Keratinocyte (primary cell): ENCODE data around the gene A2M. TPM values are rescaled to one million over a fixed set of nuclear protein-coding genes. Genes with fewer than 3 reads are reported as not detected.
A peak's percentile ranks its signal among the peaks of the same experiment; 100 is the strongest.

Source experiments
- DNase-seq: peaks from one replicate; pipeline ENCODE4 v3.0.0-alpha.2; 2011; ENCODE audit warnings: low read depth, missing footprints, low spot score
- FAIRE-seq: peaks from 2 replicates; lab custom pipeline; 2011; peaks lifted over from hg19 to GRCh38; lab: Jason Lieb, UNC
- H2AFZ ChIP-seq: 2 replicates; pipeline ENCODE4 v1.6.0; 2012; ENCODE audit warnings: low read length, control low read depth, inconsistent platforms; ENCODE audit not compliant: control insufficient read depth
- H3K27ac ChIP-seq: 2 replicates; pipeline ENCODE4 v1.5.1; 2011; ENCODE audit warnings: low read length; ENCODE audit not compliant: control insufficient read depth, insufficient read depth
- H3K27me3 ChIP-seq: 3 replicates; pipeline ENCODE4 v1.6.0; 2011; ENCODE audit warnings: low read length; ENCODE audit not compliant: control insufficient read depth, insufficient read depth; ENCODE audit errors: extremely low read depth
- H3K36me3 ChIP-seq, 2 experiments: 2 replicates in 1 of 2; 3 replicates in 1 of 2; pipeline ENCODE4 v1.5.1; 2011; ENCODE audit warnings: low read length in 2 of 2, mild to moderate bottlenecking in 1 of 2; ENCODE audit not compliant: control insufficient read depth in 2 of 2, insufficient read depth in 2 of 2; ENCODE audit errors: extremely low read depth in 1 of 2
- H3K4me1 ChIP-seq: 3 replicates; pipeline ENCODE4 v1.5.1; 2011; ENCODE audit warnings: low read length; ENCODE audit not compliant: control insufficient read depth, insufficient read depth; ENCODE audit errors: extremely low read depth
- H3K4me2 ChIP-seq: 3 replicates; pipeline ENCODE4 v1.6.0; 2011; ENCODE audit warnings: low read depth, low read length; ENCODE audit not compliant: control insufficient read depth, insufficient read depth; ENCODE audit errors: extremely low read depth
- H3K4me3 ChIP-seq, 3 experiments: fragments of 200-600 bp in 1 of 3; sonication (generic) in 1 of 3; 2 replicates in 2 of 3; 3 replicates in 1 of 3; pipeline ENCODE4 v1.5.1; 2011 to 2016; ENCODE audit warnings: low read length in 3 of 3, mild to moderate bottlenecking in 3 of 3, control low read depth in 2 of 3, inconsistent platforms in 1 of 3, low read depth in 1 of 3, mixed read lengths in 1 of 3, mixed run types in 1 of 3, moderate library complexity in 1 of 3; ENCODE audit not compliant: control insufficient read depth in 2 of 3, insufficient read depth in 2 of 3; ENCODE audit errors: extremely low read depth in 1 of 3
- H3K79me2 ChIP-seq: 2 replicates; pipeline ENCODE4 v1.6.0; 2012; ENCODE audit warnings: low read length; ENCODE audit not compliant: control insufficient read depth, insufficient read depth
- H3K9ac ChIP-seq: 3 replicates; pipeline ENCODE4 v1.6.0; 2011; ENCODE audit warnings: low read length; ENCODE audit not compliant: control insufficient read depth, insufficient read depth; ENCODE audit errors: extremely low read depth
- H3K9me1 ChIP-seq: 3 replicates; pipeline ENCODE4 v1.6.0; 2011; ENCODE audit warnings: low read length; ENCODE audit not compliant: control insufficient read depth, insufficient read depth; ENCODE audit errors: extremely low read depth
- H3K9me3 ChIP-seq: 2 replicates; pipeline ENCODE4 v1.5.1; 2012; ENCODE audit warnings: low read depth, low read length; ENCODE audit not compliant: control insufficient read depth
- H4K20me1 ChIP-seq: 3 replicates; pipeline ENCODE4 v1.6.0; 2011; ENCODE audit warnings: low read length; ENCODE audit not compliant: control insufficient read depth, insufficient read depth; ENCODE audit errors: extremely low read depth
- EZH2 ChIP-seq: IDR thresholded peaks from one replicate; pipeline ENCODE4 v1.6.1; 2012; ENCODE audit warnings: inconsistent platforms, mild to moderate bottlenecking, low read length, moderate library complexity
- dilution Hi-C: fragments of 300-500 bp; cut with MboI; formaldehyde crosslinking; loops from one replicate; pipeline ENCODE4 v1.7.0; 2020; ENCODE audit warnings: low sequenced_read_pairs; ENCODE audit not compliant: extremely low pct_ligation_motif_present
- polyA plus RNA-seq, 5 experiments: library from polyadenylated mRNA; depleted of rRNA in 3 of 5; stranded (reverse) in 3 of 5; stranded (forward) in 1 of 5; unstranded in 1 of 5; fragments of >200 nt; gene quantifications; 1 replicate in 1 of 5; 2 replicates in 3 of 5; 3 replicates in 1 of 5; pipeline versions ENCODE4 v1.2.1 to v1.2.3, GENCODE V29; 2011 to 2012; ENCODE audit warnings: missing spikeins in 2 of 5, low read depth in 1 of 5, low replicate concordance in 1 of 5
- TF ChIP-seq, protein P1 (sequence below), 3 experiments: IDR thresholded peaks in 1 of 3; conservative IDR thresholded peaks in 1 of 3; optimal IDR thresholded peaks in 1 of 3; 2 replicates in 2 of 3; 3 replicates in 1 of 3; pipeline versions ENCODE3 to v1.5.1; 2011; ENCODE audit warnings: low read length in 3 of 3, mild to moderate bottlenecking in 3 of 3, moderate library complexity in 2 of 3, control low read depth in 1 of 3, inconsistent platforms in 1 of 3; ENCODE audit not compliant: insufficient read depth in 2 of 3; ENCODE audit errors: extremely low read depth in 1 of 3

A2M gene
- polyA plus RNA-seq, 1 donor (not counting 4 experiments of a cell fraction or from before 2014, with no cell fraction given) = 0.49 TPM

DNA sequence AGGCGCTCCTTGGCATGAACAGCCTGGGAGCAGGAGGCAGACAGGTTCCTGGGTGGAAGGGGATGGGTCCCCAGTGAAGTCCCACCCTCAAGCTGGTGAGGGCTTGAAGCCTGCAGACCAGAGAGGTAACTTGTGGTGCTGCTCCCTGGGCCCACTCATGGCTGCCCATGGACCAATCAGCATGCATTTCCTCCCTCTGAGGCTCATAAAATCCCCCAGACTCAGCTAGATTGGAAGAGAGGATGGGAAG is 50.2 kb downstream of the A2M start:
- Histone ChIP-seq H3K9me3 (no peaks in the 10 kb centered on the region), H3K79me2 (no peaks in the 10 kb centered on the region), H4K20me1 (no peaks in the 10 kb centered on the region), H3K4me2 (no peak overlapping the region), H3K9ac (no peak overlapping the region), H3K4me1 (peaks cover 3% of the 10 kb centered on the region), H3K36me3 (no peaks in the 10 kb centered on the region), H3K9me1 (no peaks in the 10 kb centered on the region), H3K27me3 (no peaks in the 10 kb centered on the region), H3K27ac (no peak overlapping the region), H2AFZ (peak overlapping the region; percentile 37), H3K4me3 (no peak overlapping the region)
- TF ChIP-seq, protein P1, sequence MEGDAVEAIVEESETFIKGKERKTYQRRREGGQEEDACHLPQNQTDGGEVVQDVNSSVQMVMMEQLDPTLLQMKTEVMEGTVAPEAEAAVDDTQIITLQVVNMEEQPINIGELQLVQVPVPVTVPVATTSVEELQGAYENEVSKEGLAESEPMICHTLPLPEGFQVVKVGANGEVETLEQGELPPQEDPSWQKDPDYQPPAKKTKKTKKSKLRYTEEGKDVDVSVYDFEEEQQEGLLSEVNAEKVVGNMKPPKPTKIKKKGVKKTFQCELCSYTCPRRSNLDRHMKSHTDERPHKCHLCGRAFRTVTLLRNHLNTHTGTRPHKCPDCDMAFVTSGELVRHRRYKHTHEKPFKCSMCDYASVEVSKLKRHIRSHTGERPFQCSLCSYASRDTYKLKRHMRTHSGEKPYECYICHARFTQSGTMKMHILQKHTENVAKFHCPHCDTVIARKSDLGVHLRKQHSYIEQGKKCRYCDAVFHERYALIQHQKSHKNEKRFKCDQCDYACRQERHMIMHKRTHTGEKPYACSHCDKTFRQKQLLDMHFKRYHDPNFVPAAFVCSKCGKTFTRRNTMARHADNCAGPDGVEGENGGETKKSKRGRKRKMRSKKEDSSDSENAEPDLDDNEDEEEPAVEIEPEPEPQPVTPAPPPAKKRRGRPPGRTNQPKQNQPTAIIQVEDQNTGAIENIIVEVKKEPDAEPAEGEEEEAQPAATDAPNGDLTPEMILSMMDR (optimal IDR thresholded peaks at IDR 0.05 in 1 of 3, IDR thresholded peaks at IDR 0.05 in 1 of 3, conservative IDR thresholded peaks at IDR 0.05 in 1 of 3; ENCODE audit: extremely low read depth in 1 of 3, insufficient read depth in 2 of 3, low read length in 3 of 3) = no peak
- no peak for TF ChIP-seq EZH2
- no peak for DNase-seq
- dilution Hi-C loops = no loop called here
- no peak for FAIRE-seq

DNA sequence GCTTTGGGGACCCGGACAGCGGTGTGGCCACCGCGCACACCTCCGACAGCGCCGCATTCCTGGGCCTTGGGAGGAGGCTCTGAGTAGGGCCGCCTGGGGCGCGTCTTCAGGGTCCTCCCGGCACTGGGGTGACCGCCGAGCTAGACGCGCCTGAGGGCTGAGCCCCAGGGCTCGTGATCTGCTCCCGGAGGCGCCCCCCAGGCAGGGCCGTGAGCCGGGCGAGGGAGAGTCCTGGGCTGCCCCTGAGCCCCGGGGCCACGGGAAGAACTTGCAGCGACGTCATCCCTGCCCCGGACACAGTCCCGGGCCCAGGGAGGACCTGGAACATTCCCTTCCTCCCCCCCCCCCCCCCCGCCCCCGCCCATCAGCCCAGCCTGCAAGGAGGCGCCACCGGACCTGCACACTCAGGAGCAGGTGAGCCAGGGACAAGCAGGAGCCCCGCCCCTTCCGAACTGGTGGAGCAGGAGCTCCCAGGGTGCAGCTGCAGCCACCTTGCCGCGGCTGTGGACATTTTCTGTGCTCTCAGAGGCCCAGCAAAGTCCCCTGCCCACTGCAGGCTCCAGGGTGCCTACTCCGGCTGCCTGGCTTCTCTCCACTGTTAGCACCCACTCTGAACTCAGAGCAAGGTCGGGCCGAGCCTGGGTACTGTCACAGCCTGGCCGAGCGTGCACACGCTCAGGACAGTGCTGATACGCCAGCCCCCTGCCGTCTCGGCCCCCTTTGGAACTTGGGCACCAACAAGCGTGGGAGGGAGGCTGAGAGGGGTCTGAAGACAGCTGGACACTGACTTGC is 50.7 kb downstream of the A2M start:
- FAIRE-seq (no peak), DNase-seq (peak; percentile 33)
- H3K4me2 ChIP-seq = peak overlapping the region; percentile 39
- peak overlapping the region; percentile 73 to 84 (median 78) for H3K4me3 ChIP-seq
- H2AFZ ChIP-seq = peak overlapping the region; percentile 91
- no peak for TF ChIP-seq EZH2
- TF ChIP-seq, protein P1 (optimal IDR thresholded peaks at IDR 0.05 in 1 of 3, IDR thresholded peaks at IDR 0.05 in 1 of 3, conservative IDR thresholded peaks at IDR 0.05 in 1 of 3; ENCODE audit: extremely low read depth in 1 of 3, insufficient read depth in 2 of 3, low read length in 3 of 3) = peak in 1 of 3 experiments; percentile 20
- H3K4me1 ChIP-seq = peaks cover 3% of the 10 kb centered on the region
- dilution Hi-C loops = no loop called here
- H3K9me3 ChIP-seq = no peaks in the 10 kb centered on the region
- H3K36me3 ChIP-seq = no peaks in the 10 kb centered on the region
- H4K20me1 ChIP-seq = no peaks in the 10 kb centered on the region
- H3K9ac ChIP-seq = peak overlapping the region; percentile 84
- H3K9me1 ChIP-seq = no peaks in the 10 kb centered on the region
- no peaks in the 10 kb centered on the region for H3K27me3 ChIP-seq
- H3K27ac ChIP-seq = peak overlapping the region; percentile 61
- H3K79me2 ChIP-seq = no peaks in the 10 kb centered on the region
